Measurements from ENCODE around the gene CAMTA1. TPM values are rescaled to one million over a fixed set of nuclear protein-coding genes. Genes with fewer than 3 reads are reported as not detected.

Gene CAMTA1
- total RNA-seq, 2 donors from 2014 or later: 100 to 102 TPM

DNA sequence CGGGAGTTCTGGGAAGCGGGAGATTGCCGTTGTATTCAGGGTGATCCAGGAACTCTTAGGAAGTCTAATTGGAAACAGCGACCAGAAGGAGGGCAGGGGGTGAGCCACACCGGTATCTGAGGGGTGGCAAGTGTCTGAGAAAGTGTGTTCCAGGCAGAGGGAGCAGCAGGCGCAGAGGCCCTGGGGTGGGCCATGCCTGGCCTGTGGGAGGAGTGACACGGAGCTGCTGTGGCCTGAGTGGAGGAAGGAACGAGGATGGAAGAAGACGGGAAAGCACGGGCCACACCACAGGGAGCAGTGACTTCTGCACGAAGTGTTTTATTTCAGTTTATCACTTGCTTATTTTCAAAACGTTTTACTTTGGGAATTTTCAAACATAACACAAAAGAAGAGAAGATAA, 1010.2 kb downstream of the CAMTA1 start:
- Histone ChIP-seq H3K27ac (no peak overlapping the region), H3K9me3 (no peaks in the 10 kb centered on the region), H3K4me1 (replicated peaks) (no peaks in the 10 kb centered on the region), H3K27me3 (replicated peaks; ENCODE audit: insufficient read depth) (no peaks in the 10 kb centered on the region), H3K4me3 (no peak overlapping the region), H3K36me3 (peaks cover 0 to 8% of the 10 kb centered on the region in 2 donors)
- 86% methylated on average over 12 of the region's 12 CpGs for WGBS
- intact Hi-C loops (cut with DNase I): no loop called here
- DNase-seq (ENCODE audit: low spot score): no peak
- no peak for TF ChIP-seq POLR2AphosphoS5 (IDR thresholded peaks at IDR 0.05)
- TF ChIP-seq, protein P1, sequence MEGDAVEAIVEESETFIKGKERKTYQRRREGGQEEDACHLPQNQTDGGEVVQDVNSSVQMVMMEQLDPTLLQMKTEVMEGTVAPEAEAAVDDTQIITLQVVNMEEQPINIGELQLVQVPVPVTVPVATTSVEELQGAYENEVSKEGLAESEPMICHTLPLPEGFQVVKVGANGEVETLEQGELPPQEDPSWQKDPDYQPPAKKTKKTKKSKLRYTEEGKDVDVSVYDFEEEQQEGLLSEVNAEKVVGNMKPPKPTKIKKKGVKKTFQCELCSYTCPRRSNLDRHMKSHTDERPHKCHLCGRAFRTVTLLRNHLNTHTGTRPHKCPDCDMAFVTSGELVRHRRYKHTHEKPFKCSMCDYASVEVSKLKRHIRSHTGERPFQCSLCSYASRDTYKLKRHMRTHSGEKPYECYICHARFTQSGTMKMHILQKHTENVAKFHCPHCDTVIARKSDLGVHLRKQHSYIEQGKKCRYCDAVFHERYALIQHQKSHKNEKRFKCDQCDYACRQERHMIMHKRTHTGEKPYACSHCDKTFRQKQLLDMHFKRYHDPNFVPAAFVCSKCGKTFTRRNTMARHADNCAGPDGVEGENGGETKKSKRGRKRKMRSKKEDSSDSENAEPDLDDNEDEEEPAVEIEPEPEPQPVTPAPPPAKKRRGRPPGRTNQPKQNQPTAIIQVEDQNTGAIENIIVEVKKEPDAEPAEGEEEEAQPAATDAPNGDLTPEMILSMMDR (IDR thresholded peaks at IDR 0.05): no peak
- TF ChIP-seq POLR2A (IDR thresholded peaks at IDR 0.05): no peak

DNA sequence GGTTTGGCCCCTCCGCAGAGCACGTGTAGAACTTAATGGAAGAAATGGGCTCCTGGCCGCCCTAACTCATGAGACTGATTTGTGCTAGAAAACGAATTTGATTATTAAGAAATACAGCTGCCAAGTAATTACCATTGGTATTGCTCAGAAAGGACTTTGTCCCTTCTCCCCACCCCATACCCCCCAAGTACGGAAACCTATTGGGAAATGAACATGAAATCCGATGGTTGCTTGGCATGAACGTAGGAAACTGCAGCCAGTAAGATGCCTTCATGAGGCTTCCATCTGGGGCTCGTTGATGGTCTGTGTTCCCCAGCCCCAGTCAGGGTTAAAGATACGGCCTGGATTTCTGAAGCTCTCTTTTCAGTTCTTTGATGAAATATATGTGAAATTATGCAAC, 1020.2 kb downstream of the CAMTA1 start:
- H3K27ac ChIP-seq: no peak overlapping the region
- no peak for DNase-seq (ENCODE audit: low spot score)
- H3K4me1 ChIP-seq (replicated peaks): no peaks in the 10 kb centered on the region
- 84% methylated on average over 9 of the region's 9 CpGs for WGBS
- no peaks in the 10 kb centered on the region for H3K9me3 ChIP-seq
- H3K36me3 ChIP-seq: no peaks in the 10 kb centered on the region
- no peak overlapping the region for H3K4me3 ChIP-seq
- intact Hi-C loops (cut with DNase I): no loop called here
- TF ChIP-seq POLR2AphosphoS5 (IDR thresholded peaks at IDR 0.05) (no peak), POLR2A (IDR thresholded peaks at IDR 0.05) (no peak)
- TF ChIP-seq, protein P1 (IDR thresholded peaks at IDR 0.05): no peak
- H3K27me3 ChIP-seq (replicated peaks; ENCODE audit: insufficient read depth): no peaks in the 10 kb centered on the region

DNA sequence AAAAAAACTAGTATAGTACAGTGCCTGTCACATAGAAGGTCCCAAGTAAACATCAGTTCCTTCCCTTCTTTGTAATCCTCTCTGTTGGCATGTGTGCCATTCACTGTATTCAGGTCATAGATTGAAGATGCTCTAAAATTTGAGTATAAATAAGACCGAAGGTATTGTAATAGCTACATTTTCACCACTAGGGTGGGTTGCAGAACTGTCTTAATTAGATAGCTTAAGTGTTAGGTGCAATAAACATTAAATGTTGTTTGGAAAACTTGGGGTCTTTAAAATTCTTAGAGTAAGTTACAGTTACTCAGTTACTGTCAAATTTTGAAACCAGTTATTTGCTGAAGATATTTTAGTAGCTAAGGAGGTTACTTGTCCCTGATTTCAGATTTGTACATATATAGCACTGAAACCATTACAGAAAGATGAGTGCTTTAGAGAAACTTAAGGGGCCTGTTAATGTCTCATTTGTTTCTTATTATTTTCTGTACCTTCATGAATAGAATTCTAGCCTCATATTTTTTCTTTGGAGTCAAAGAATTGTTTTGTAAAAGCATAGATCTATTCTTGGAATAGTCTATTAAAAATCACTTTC, 1023.1 kb downstream of the CAMTA1 start:
- H3K27ac ChIP-seq: no peak overlapping the region
- intact Hi-C loops (cut with DNase I): no loop called here
- no peaks in the 10 kb centered on the region for H3K27me3 ChIP-seq (replicated peaks; ENCODE audit: insufficient read depth)
- DNase-seq (ENCODE audit: low spot score): no peak
- H3K4me1 ChIP-seq (replicated peaks): no peaks in the 10 kb centered on the region
- no peak for TF ChIP-seq POLR2A (IDR thresholded peaks at IDR 0.05)
- TF ChIP-seq, protein P1 (IDR thresholded peaks at IDR 0.05): peak in 3 of 4 experiments; percentile 45 to 63 (median 46)
- no peaks in the 10 kb centered on the region for H3K36me3 ChIP-seq
- no peak overlapping the region for H3K4me3 ChIP-seq
- 11% methylated on average over 1 of the region's 1 CpG for WGBS
- no peaks in the 10 kb centered on the region for H3K9me3 ChIP-seq

DNA sequence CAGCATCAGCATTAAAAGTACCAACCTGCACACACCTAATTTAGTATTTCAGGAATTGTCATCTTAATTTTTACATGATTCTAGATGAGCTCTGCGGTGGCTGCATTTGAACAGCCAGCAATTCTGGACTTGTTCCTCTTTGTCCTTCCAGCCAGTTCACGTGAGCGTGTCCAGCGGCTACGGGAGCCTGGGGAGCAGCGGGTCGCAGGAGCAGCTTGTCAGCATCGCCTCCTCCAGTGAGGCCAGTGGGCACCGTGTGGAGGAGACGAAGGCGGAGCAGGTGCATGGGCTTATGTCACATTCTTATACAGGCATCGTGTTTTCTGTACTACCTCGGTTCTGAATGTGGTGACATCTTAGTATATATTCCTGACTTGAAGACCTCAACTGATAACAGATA, 1024.5 kb downstream of the CAMTA1 start:
- DNase-seq (ENCODE audit: low spot score): no peak
- H3K4me3 ChIP-seq: no peak overlapping the region
- TF ChIP-seq POLR2AphosphoS5 (IDR thresholded peaks at IDR 0.05): no peak
- TF ChIP-seq POLR2A (IDR thresholded peaks at IDR 0.05): no peak
- TF ChIP-seq, protein P1 (IDR thresholded peaks at IDR 0.05): no peak
- H3K27me3 ChIP-seq (replicated peaks; ENCODE audit: insufficient read depth): no peaks in the 10 kb centered on the region
- H3K4me1 ChIP-seq (replicated peaks): no peaks in the 10 kb centered on the region
- no peak overlapping the region for H3K27ac ChIP-seq
- 93% methylated on average over 13 of the region's 13 CpGs for WGBS
- intact Hi-C loops (cut with DNase I): no loop called here
- H3K9me3 ChIP-seq: no peaks in the 10 kb centered on the region
- H3K36me3 ChIP-seq: no peaks in the 10 kb centered on the region

DNA sequence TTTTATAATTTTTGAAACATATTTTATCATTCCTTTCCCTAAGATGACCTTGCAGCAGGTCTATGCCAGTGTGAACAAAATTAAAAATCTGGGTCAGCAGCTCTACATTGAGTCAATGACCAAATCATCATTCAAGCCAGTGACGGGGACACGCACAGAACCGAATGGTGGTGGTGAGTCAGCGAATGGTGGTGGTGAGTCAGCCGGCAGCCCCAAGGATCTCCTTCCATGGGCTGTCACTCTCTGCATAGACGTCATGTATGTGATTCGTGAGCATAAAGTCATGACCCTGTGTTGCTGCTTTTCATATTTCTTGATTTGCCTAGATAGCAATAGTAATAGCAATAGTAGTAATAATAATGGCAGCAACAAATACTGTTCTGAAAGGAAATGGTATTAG, 1025.1 kb downstream of the CAMTA1 start:
- intact Hi-C loops (cut with DNase I): no loop called here
- no peaks in the 10 kb centered on the region for H3K36me3 ChIP-seq

More for the DNA sequence above, 1025.1 kb downstream of the CAMTA1 start:
- no peak overlapping the region for H3K27ac ChIP-seq
- H3K4me3 ChIP-seq: no peak overlapping the region
- H3K9me3 ChIP-seq: no peaks in the 10 kb centered on the region
- 87% methylated on average over 7 of the region's 7 CpGs for WGBS
- H3K27me3 ChIP-seq (replicated peaks; ENCODE audit: insufficient read depth): no peaks in the 10 kb centered on the region
- TF ChIP-seq, protein P1 (IDR thresholded peaks at IDR 0.05): no peak
- TF ChIP-seq POLR2A (IDR thresholded peaks at IDR 0.05) (no peak), POLR2AphosphoS5 (IDR thresholded peaks at IDR 0.05) (no peak)
- H3K4me1 ChIP-seq (replicated peaks): no peaks in the 10 kb centered on the region
- no peak for DNase-seq (ENCODE audit: low spot score)

Data from prostate gland (tissue), 2 donors.